HUES48 (cell line): ENCODE measurements around the gene LHFPL3.

Experiments
- H3K27ac ChIP-seq: one replicate; pipeline ENCODE4 v1.7.0; 2013; ENCODE audit warnings: low read depth, low read length, inconsistent platforms
- H3K27me3 ChIP-seq: 2 replicates; pipeline ENCODE4 v1.6.1; 2013; ENCODE audit warnings: mild to moderate bottlenecking, low read length; ENCODE audit not compliant: control insufficient read depth, insufficient read depth
- H3K36me3 ChIP-seq: 2 replicates; pipeline ENCODE4 v1.6.1; 2013; ENCODE audit warnings: low read length; ENCODE audit not compliant: control insufficient read depth, insufficient read depth
- H3K4me1 ChIP-seq: 2 replicates; pipeline ENCODE4 v1.6.1; 2013; ENCODE audit warnings: mild to moderate bottlenecking, low read length; ENCODE audit not compliant: control insufficient read depth, insufficient read depth
- H3K4me3 ChIP-seq: 2 replicates; pipeline ENCODE4 v1.5.1; 2013; ENCODE audit warnings: mild to moderate bottlenecking, low read depth, low read length
- H3K9ac ChIP-seq: 2 replicates; pipeline ENCODE4 v1.6.1; 2013; ENCODE audit warnings: mild to moderate bottlenecking, low read depth, low read length, moderate library complexity
- H3K9me3 ChIP-seq: 2 replicates; pipeline ENCODE4 v1.6.1; 2013; ENCODE audit warnings: low read length; ENCODE audit not compliant: control insufficient read depth, insufficient read depth

Gene LHFPL3

GRCh38 chr7:104794589-104794988 is 466.2 kb downstream of the LHFPL3 start:
- Histone ChIP-seq H3K4me3 (no peak overlapping the region), H3K27me3 (no peaks in the 10 kb centered on the region), H3K9ac (no peak overlapping the region), H3K36me3 (no peaks in the 10 kb centered on the region), H3K9me3 (no peaks in the 10 kb centered on the region), H3K4me1 (peaks cover 3% of the 10 kb centered on the region; the same call in 1 of the 2 replicates), H3K27ac (no peak overlapping the region)

GRCh38 chr7:104795086-104795485 is 466.7 kb downstream of the LHFPL3 start:
- Histone ChIP-seq H3K36me3 (no peaks in the 10 kb centered on the region), H3K4me3 (no peak overlapping the region), H3K4me1 (peaks cover 3% of the 10 kb centered on the region; the same call in 1 of the 2 replicates), H3K27ac (no peak overlapping the region), H3K9me3 (no peaks in the 10 kb centered on the region), H3K9ac (no peak overlapping the region), H3K27me3 (no peaks in the 10 kb centered on the region)

GRCh38 chr7:104795616-104796398 is 467.4 kb downstream of the LHFPL3 start:
- Histone ChIP-seq H3K4me3 (no peak overlapping the region), H3K36me3 (no peaks in the 10 kb centered on the region), H3K9me3 (no peaks in the 10 kb centered on the region), H3K27me3 (no peaks in the 10 kb centered on the region), H3K27ac (no peak overlapping the region), H3K9ac (no peak overlapping the region), H3K4me1 (peaks cover 3% of the 10 kb centered on the region; the same call in 1 of the 2 replicates)

GRCh38 chr7:104800307-104800706 is 471.9 kb downstream of the LHFPL3 start:
- Histone ChIP-seq H3K27ac (no peak overlapping the region), H3K4me3 (no peak overlapping the region), H3K27me3 (no peaks in the 10 kb centered on the region), H3K36me3 (no peaks in the 10 kb centered on the region), H3K9ac (no peak overlapping the region), H3K9me3 (no peaks in the 10 kb centered on the region), H3K4me1 (peaks cover 3% of the 10 kb centered on the region; the same call in 1 of the 2 replicates)

GRCh38 chr7:104801022-104801421 is 472.6 kb downstream of the LHFPL3 start:
- Histone ChIP-seq H3K9me3 (no peaks in the 10 kb centered on the region), H3K36me3 (no peaks in the 10 kb centered on the region), H3K9ac (no peak overlapping the region), H3K27ac (no peak overlapping the region), H3K4me1 (peaks cover 3% of the 10 kb centered on the region; the same call in 1 of the 2 replicates), H3K4me3 (no peak overlapping the region), H3K27me3 (no peaks in the 10 kb centered on the region)

- no peak overlapping the region for H3K27ac ChIP-seq
- no peak overlapping the region for H3K4me3 ChIP-seq
- no peaks in the 10 kb centered on the region for H3K36me3 ChIP-seq
- no peaks in the 10 kb centered on the region for H3K4me1 ChIP-seq
- H3K9me3 ChIP-seq: no peaks in the 10 kb centered on the region
- H3K27me3 ChIP-seq: no peaks in the 10 kb centered on the region
- H3K9ac ChIP-seq: no peak overlapping the region
These were observed 475.5 kb downstream of the LHFPL3 start for GRCh38 chr7:104803931-104804330.

GRCh38 chr7:104804696-104805095 is 476.3 kb downstream of the LHFPL3 start:
- H3K4me1 ChIP-seq: no peaks in the 10 kb centered on the region
- no peaks in the 10 kb centered on the region for H3K27me3 ChIP-seq
- no peak overlapping the region for H3K9ac ChIP-seq
- no peaks in the 10 kb centered on the region for H3K9me3 ChIP-seq
- H3K27ac ChIP-seq: no peak overlapping the region
- no peaks in the 10 kb centered on the region for H3K36me3 ChIP-seq
- H3K4me3 ChIP-seq: no peak overlapping the region

GRCh38 chr7:104805449-104806317 is 477.3 kb downstream of the LHFPL3 start:
- H3K4me1 ChIP-seq: no peaks in the 10 kb centered on the region

GRCh38 chr7:104807671-104808070 is 479.3 kb downstream of the LHFPL3 start:
- no peak overlapping the region for H3K27ac ChIP-seq
- H3K4me1 ChIP-seq: no peaks in the 10 kb centered on the region
- no peaks in the 10 kb centered on the region for H3K36me3 ChIP-seq
- no peaks in the 10 kb centered on the region for H3K27me3 ChIP-seq
- no peaks in the 10 kb centered on the region for H3K9me3 ChIP-seq
- H3K9ac ChIP-seq: no peak overlapping the region
- H3K4me3 ChIP-seq: no peak overlapping the region

More at GRCh38 chr7:104805449-104806317, 477.3 kb downstream of the LHFPL3 start:
- H3K4me3 ChIP-seq: no peak overlapping the region
- no peaks in the 10 kb centered on the region for H3K9me3 ChIP-seq
- no peak overlapping the region for H3K9ac ChIP-seq
- H3K27me3 ChIP-seq: no peaks in the 10 kb centered on the region
- H3K27ac ChIP-seq: no peak overlapping the region
- H3K36me3 ChIP-seq: no peaks in the 10 kb centered on the region

- Histone ChIP-seq H3K9me3 (no peaks in the 10 kb centered on the region), H3K27me3 (no peaks in the 10 kb centered on the region), H3K4me3 (no peak overlapping the region), H3K9ac (no peak overlapping the region), H3K4me1 (no peaks in the 10 kb centered on the region), H3K36me3 (no peaks in the 10 kb centered on the region), H3K27ac (no peak overlapping the region)
These were observed 481.5 kb downstream of the LHFPL3 start for GRCh38 chr7:104809906-104810305.

GRCh38 chr7:104814126-104814525 is 485.7 kb downstream of the LHFPL3 start:
- Histone ChIP-seq H3K27me3 (no peaks in the 10 kb centered on the region), H3K27ac (no peak overlapping the region), H3K4me1 (peaks cover 16% of the 10 kb centered on the region), H3K9me3 (no peaks in the 10 kb centered on the region), H3K36me3 (no peaks in the 10 kb centered on the region), H3K9ac (no peak overlapping the region), H3K4me3 (no peak overlapping the region)
